Progenitor cell of endocrine pancreas (in vitro differentiated cells): ENCODE results near the gene ATP2C1. TPM values are rescaled to one million over a fixed set of nuclear protein-coding genes. Genes with fewer than 3 reads are reported as not detected.

ENCODE experiments used
- DNase-seq: peaks from one replicate; pipeline ENCODE4 v3.0.0; 2021; ENCODE audit warnings: low spot score; ENCODE audit not compliant: unreplicated experiment
- H3K27ac Mint-ChIP-seq: 2 replicates; pipeline ENCODE4 v1.8.0; 2021; ENCODE audit warnings: mild to moderate bottlenecking, moderate library complexity, mixed read lengths
- H3K27me3 Mint-ChIP-seq: 2 replicates; pipeline ENCODE4 v1.8.0; 2021; ENCODE audit warnings: mixed read lengths
- H3K36me3 Mint-ChIP-seq: 2 replicates; pipeline ENCODE4 v1.8.0; 2022; ENCODE audit warnings: mixed read lengths; ENCODE audit not compliant: insufficient read depth
- H3K4me1 Mint-ChIP-seq: 2 replicates; pipeline ENCODE4 v1.8.0; 2021; ENCODE audit warnings: low read depth, mixed read lengths
- H3K4me3 Mint-ChIP-seq: 2 replicates; pipeline ENCODE4 v1.8.0; 2021; ENCODE audit warnings: low read depth, mild to moderate bottlenecking, moderate library complexity, mixed read lengths
- H3K9me3 Mint-ChIP-seq: 2 replicates; pipeline ENCODE4 v1.8.0; 2021; ENCODE audit warnings: low read depth, mixed read lengths
- total RNA-seq: library from RNA; stranded (reverse); gene quantifications from 2 replicates; pipeline ENCODE4 v1.2.1, GENCODE V29; 2021
- TF ChIP-seq, protein P1 (sequence below): fragments of 200-600 bp; sonication (generic); IDR thresholded peaks from one replicate; pipeline ENCODE4 v1.5.0; 2021; ENCODE audit warnings: antibody characterized with exemption, mild to moderate bottlenecking; ENCODE audit not compliant: unreplicated experiment

The ATP2C1 gene
- total RNA-seq, 1 donor from 2014 or later = 83.5 TPM

- Mint-ChIP-seq H3K9me3 (no peaks in the 10 kb centered on the region), H3K4me1 (peaks cover 28% of the 10 kb centered on the region), H3K27ac (no peak overlapping the region), H3K27me3 (no peaks in the 10 kb centered on the region), H3K4me3 (peak overlapping the region; percentile 97), H3K36me3 (no peaks in the 10 kb centered on the region)
- no peak for DNase-seq
- TF ChIP-seq, protein P1, sequence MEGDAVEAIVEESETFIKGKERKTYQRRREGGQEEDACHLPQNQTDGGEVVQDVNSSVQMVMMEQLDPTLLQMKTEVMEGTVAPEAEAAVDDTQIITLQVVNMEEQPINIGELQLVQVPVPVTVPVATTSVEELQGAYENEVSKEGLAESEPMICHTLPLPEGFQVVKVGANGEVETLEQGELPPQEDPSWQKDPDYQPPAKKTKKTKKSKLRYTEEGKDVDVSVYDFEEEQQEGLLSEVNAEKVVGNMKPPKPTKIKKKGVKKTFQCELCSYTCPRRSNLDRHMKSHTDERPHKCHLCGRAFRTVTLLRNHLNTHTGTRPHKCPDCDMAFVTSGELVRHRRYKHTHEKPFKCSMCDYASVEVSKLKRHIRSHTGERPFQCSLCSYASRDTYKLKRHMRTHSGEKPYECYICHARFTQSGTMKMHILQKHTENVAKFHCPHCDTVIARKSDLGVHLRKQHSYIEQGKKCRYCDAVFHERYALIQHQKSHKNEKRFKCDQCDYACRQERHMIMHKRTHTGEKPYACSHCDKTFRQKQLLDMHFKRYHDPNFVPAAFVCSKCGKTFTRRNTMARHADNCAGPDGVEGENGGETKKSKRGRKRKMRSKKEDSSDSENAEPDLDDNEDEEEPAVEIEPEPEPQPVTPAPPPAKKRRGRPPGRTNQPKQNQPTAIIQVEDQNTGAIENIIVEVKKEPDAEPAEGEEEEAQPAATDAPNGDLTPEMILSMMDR = no peak
These were observed 2.0 kb downstream of the ATP2C1 start for GRCh38 chr3:130895690-130896488.

GRCh38 chr3:130897316-130897715 is 3.4 kb downstream of the ATP2C1 start:
- no peak for DNase-seq
- TF ChIP-seq, protein P1 = no peak
- Mint-ChIP-seq H3K27ac (no peak overlapping the region), H3K36me3 (no peaks in the 10 kb centered on the region), H3K9me3 (no peaks in the 10 kb centered on the region), H3K27me3 (no peaks in the 10 kb centered on the region), H3K4me1 (peaks cover 34% of the 10 kb centered on the region), H3K4me3 (no peak overlapping the region)

DNA sequence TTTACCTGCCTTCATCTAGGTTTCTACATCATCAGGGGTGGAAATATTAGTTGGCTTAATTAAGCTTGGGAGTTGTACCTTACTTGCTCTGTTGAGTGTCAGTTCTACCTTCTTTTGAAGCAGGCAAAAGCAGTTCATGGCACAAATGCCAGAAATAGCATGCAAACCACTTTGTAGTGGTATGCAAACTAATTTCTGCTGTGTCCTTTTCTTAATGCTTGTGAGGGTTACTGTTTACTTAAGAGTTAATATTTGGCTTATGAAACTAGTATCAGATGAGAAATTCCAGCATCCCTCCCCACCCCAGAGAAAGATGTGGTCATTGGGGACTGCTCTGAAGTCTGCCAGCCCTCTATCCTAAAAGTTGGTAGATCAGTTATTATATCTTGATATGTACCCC is 7.1 kb downstream of the ATP2C1 start:
- H3K9me3 Mint-ChIP-seq = no peaks in the 10 kb centered on the region
- peaks cover 26% of the 10 kb centered on the region for H3K4me1 Mint-ChIP-seq
- no peak for DNase-seq
- no peak overlapping the region for H3K27ac Mint-ChIP-seq
- TF ChIP-seq, protein P1 = no peak
- H3K4me3 Mint-ChIP-seq = no peak overlapping the region
- H3K36me3 Mint-ChIP-seq = no peaks in the 10 kb centered on the region
- no peaks in the 10 kb centered on the region for H3K27me3 Mint-ChIP-seq

DNA sequence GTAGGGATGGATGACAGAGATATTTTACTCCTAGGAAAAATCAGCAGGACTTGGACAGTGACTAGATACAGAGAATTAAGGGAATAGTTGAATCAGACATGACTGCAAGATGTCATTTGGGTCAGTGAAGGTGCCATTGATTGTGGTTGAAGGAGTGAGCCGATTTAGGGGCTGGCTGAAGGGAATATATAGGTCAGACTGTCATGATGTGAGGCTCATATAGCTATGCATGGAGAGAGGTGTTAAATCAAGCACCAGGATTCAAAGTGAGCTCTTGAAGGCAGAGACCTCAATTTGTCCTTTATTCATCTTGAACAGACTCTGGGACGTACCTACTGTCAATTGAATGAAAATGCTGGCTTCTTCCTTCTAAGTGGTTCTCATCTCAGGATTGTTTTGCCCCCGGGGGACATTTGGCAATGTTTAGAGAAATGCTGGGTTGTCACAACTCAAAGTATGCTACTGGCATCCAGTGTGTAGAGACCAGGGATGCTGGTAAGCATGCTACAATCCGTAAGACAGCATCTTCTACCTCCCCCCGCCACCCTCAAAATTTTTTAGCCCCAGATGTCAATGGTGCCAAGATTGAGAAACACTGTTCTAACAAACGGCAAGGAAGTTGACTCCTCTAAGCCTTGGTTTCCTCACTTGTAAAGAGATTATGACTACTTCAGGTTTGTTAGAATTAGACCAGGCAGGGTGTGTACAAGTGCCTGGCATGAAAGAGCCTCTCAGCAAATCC is 7.8 kb downstream of the ATP2C1 start:
- TF ChIP-seq, protein P1 = no peak
- Mint-ChIP-seq H3K27ac (no peak overlapping the region), H3K4me1 (peaks cover 29% of the 10 kb centered on the region), H3K4me3 (no peak overlapping the region), H3K27me3 (no peaks in the 10 kb centered on the region), H3K9me3 (no peaks in the 10 kb centered on the region), H3K36me3 (no peaks in the 10 kb centered on the region)
- no peak for DNase-seq

DNA sequence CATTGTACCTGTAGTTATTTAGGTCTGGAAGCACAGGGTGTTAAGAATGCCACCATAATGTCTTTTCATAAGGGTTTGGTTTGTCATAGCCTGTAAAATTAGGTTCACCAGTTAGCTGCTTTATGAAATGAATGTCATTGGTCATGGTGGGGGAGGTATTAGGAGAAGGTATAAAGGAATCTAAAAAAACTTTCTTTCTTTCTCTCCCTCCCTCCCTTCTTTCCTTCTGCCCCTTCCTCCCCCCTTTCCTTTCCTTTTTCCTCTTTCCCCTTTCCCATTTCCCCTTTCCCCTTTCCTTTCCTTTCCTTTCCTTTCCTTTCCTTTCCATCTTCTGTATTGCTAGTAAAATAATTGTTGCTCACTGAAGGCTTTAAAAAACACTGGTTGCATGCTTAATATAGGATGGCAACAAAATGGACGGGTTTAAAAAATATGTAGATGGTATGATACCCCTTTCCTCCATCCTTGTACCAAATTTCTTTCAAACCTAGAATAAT is 9.6 kb downstream of the ATP2C1 start:
- Mint-ChIP-seq H3K36me3 (no peaks in the 10 kb centered on the region), H3K4me1 (peaks cover 24% of the 10 kb centered on the region), H3K4me3 (no peak overlapping the region), H3K27me3 (no peaks in the 10 kb centered on the region), H3K27ac (no peak overlapping the region), H3K9me3 (no peaks in the 10 kb centered on the region)
- TF ChIP-seq, protein P1 = no peak
- DNase-seq = no peak
